ENCODE data around the gene FAM229A. TPM values are rescaled to one million over a fixed set of nuclear protein-coding genes. Genes with fewer than 3 reads are reported as not detected.
A peak's percentile ranks its signal among the peaks of the same experiment; 100 is the strongest.

The FAM229A gene
- total RNA-seq, 1 experiment from 2014 or later: 5.6 TPM

DNA sequence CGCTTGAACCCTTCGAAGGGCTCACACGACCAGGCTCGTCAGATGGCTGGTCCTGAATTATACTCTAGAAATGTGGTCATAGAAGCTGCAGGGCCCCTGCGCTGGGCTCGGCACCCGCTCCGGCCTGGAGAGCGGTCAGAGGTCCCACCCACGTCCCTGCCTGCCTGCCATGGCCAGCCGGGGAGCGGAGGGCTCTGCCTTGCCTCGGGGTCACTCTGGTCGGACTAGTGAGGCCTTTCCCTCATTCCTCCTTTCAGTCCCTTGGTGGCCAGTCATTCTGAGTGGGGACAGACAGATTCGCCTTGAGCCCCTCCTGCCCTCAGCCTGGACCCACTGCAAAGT lies 25.7 kb downstream of the FAM229A start:
- Mint-ChIP-seq H3K27me3 (ENCODE audit: low read depth) (peaks cover 36% of the 10 kb centered on the region), H3K9me3 (no peaks in the 10 kb centered on the region; a peak in 1 of 5 replicates), H3K27ac (no peak overlapping the region; a peak in 1 of 7 replicates), H3K36me3 (ENCODE audit: insufficient read depth in 1 of 3, low read depth in 3 of 3) (peaks cover 19 to 36% (median 33%) of the 10 kb centered on the region in 3 experiments), H3K4me1 (peaks cover 43 to 54% of the 10 kb centered on the region in 2 experiments), H3K4me3 (peak overlapping the region; percentile 57 to 76)
- no peak for DNase-seq
- Histone ChIP-seq H3K23me2 (ENCODE audit: insufficient read length, low read depth, low read length, poor library complexity, severe bottlenecking) (peaks cover 11% of the 10 kb centered on the region), H2BK12ac (ENCODE audit: insufficient read length, low read depth, low read length) (no peak overlapping the region), H3K27ac (ENCODE audit: insufficient read length, low read depth, low read length) (no peak overlapping the region), H3K14ac (ENCODE audit: insufficient read depth, low read length) (no peak overlapping the region; the same call in 1 of the 2 replicates), H3K56ac (ENCODE audit: insufficient read length, low read depth, low read length) (no peak overlapping the region), H3K4ac (ENCODE audit: low read depth, low read length) (no peak overlapping the region), H2AFZ (ENCODE audit: low read length) (no peak overlapping the region), H3K79me1 (ENCODE audit: insufficient read depth, low read depth, low read length, poor library complexity, severe bottlenecking) (no peaks in the 10 kb centered on the region), H3K4me1 (ENCODE audit: insufficient read depth, low read length) (peaks cover 3% of the 10 kb centered on the region; the same call in 1 of the 2 replicates), H2AK5ac (ENCODE audit: insufficient read length, low read length) (no peak overlapping the region), H3K23ac (ENCODE audit: insufficient read length, low read depth, low read length) (no peak overlapping the region), H2BK5ac (ENCODE audit: insufficient read length, low read length) (no peak overlapping the region), H3K4me2 (ENCODE audit: insufficient read depth, insufficient read length, low read length) (peak overlapping the region; percentile 36), H4K91ac (ENCODE audit: insufficient read length, low read depth, low read length) (no peak overlapping the region), H4K5ac (ENCODE audit: insufficient read length, low read depth, low read length) (no peak overlapping the region), H3K79me2 (ENCODE audit: insufficient read depth, low read length) (peaks cover 6% of the 10 kb centered on the region; the same call in 1 of the 2 replicates), H3K27me3 (ENCODE audit: insufficient read depth, low read length) (peaks cover 2% of the 10 kb centered on the region; the same call in 1 of the 2 replicates), H3K9me3 (ENCODE audit: control insufficient read depth, low read depth, low read length) (no peaks in the 10 kb centered on the region), H3T11ph (ENCODE audit: low read length) (no peak overlapping the region), H3K9ac (ENCODE audit: extremely low read depth, insufficient read length, low read length) (no peak overlapping the region), H4K20me1 (ENCODE audit: control insufficient read depth, insufficient read depth, insufficient read length) (no peaks in the 10 kb centered on the region), H2BK120ac (ENCODE audit: low read depth, low read length, poor library complexity, severe bottlenecking) (no peak overlapping the region), H3K18ac (ENCODE audit: insufficient read length, low read depth, low read length) (no peak overlapping the region), H4K8ac (replicated peaks; ENCODE audit: insufficient read length, low read depth, low read length) (no peak overlapping the region), H2BK15ac (ENCODE audit: low read depth, low read length) (no peak overlapping the region), H2BK20ac (ENCODE audit: low read depth, low read length, poor library complexity, severe bottlenecking) (no peak overlapping the region)
- TF ChIP-seq, protein P1, sequence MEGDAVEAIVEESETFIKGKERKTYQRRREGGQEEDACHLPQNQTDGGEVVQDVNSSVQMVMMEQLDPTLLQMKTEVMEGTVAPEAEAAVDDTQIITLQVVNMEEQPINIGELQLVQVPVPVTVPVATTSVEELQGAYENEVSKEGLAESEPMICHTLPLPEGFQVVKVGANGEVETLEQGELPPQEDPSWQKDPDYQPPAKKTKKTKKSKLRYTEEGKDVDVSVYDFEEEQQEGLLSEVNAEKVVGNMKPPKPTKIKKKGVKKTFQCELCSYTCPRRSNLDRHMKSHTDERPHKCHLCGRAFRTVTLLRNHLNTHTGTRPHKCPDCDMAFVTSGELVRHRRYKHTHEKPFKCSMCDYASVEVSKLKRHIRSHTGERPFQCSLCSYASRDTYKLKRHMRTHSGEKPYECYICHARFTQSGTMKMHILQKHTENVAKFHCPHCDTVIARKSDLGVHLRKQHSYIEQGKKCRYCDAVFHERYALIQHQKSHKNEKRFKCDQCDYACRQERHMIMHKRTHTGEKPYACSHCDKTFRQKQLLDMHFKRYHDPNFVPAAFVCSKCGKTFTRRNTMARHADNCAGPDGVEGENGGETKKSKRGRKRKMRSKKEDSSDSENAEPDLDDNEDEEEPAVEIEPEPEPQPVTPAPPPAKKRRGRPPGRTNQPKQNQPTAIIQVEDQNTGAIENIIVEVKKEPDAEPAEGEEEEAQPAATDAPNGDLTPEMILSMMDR (conservative IDR thresholded peaks at IDR 0.05): no peak
- no CpG with 5 or more reads among the region's 15 CpGs for WGBS (ENCODE audit: extremely low coverage, insufficient read length, low lambda C conversion rate)
